ENCODE data around the gene ARAP3. TPM values are rescaled to one million over a fixed set of nuclear protein-coding genes. Genes with fewer than 3 reads are reported as not detected.

Gene ARAP3
- total RNA-seq, 1 experiment from 2014 or later: 2.5 TPM

Other genes starting within 250 kb of the ARAP3 start
- 54.1 TPM for gene PCDHGC3, start 206.3 kb downstream of the ARAP3 start, total RNA-seq (2021; ENCODE audit: unreplicated experiment)
- 0.57 TPM for gene PCDHGC4, start 197.2 kb downstream of the ARAP3 start, total RNA-seq (2021; ENCODE audit: unreplicated experiment)
- gene PCDHGC5, start 193.1 kb downstream of the ARAP3 start, total RNA-seq (2021; ENCODE audit: unreplicated experiment): 0.36 TPM
- gene DIAPH1, start 63.2 kb downstream of the ARAP3 start, total RNA-seq (2021; ENCODE audit: unreplicated experiment): 155 TPM
- gene HDAC3, start 45.4 kb downstream of the ARAP3 start, total RNA-seq (2021; ENCODE audit: unreplicated experiment): 75.5 TPM
- 13.3 TPM for gene RELL2, start 45.2 kb downstream of the ARAP3 start, total RNA-seq (2021; ENCODE audit: unreplicated experiment)
- gene FCHSD1, start 30.8 kb downstream of the ARAP3 start, total RNA-seq (2021; ENCODE audit: unreplicated experiment): 32.8 TPM
- gene PCDH1, start 196.2 kb upstream of the ARAP3 start, total RNA-seq (2021; ENCODE audit: unreplicated experiment): 9.0 TPM
- 78.4 TPM for gene DELE1, start 241.6 kb upstream of the ARAP3 start, total RNA-seq (2021; ENCODE audit: unreplicated experiment)